Activated T-cell treated with anti-CD3 and anti-CD28 coated beads, Interleukin-2, amount 50 U/mL, for 72 hours (primary cell): ENCODE data around the gene NAV1. TPM values are rescaled to one million over a fixed set of nuclear protein-coding genes. Genes with fewer than 3 reads are reported as not detected.
"Not testable (repeated sequence)": the region's sequence is repeated elsewhere in the genome, so short reads cannot be mapped to it uniquely, and the experiment has no call there.

Source experiments
- ATAC-seq, 2 donors: fragments of 150-1000 bp; cut with Tn5 transposase; replicated peaks in 1 of 2; 2 replicates each; pipeline ENCODE4 v1.10.0; 2021; ENCODE audit warnings: moderate library complexity in 2 of 2, mild to moderate bottlenecking in 1 of 2
- DNase-seq, 2 donors: peaks; one replicate each; pipeline ENCODE4 v3.0.0; 2021 to 2022; ENCODE audit warnings: mixed read lengths in 1 of 2
- H3K27ac Mint-ChIP-seq: one replicate; pipeline ENCODE4 v1.8.0; 2022; ENCODE audit warnings: mild to moderate bottlenecking, moderate library complexity, mixed read lengths
- H3K27me3 Mint-ChIP-seq: one replicate; pipeline ENCODE4 v1.8.0; 2022; ENCODE audit warnings: low read depth, mixed read lengths
- H3K36me3 Mint-ChIP-seq, 2 donors: one replicate each; pipeline ENCODE4 v1.8.0; 2022; ENCODE audit warnings: mixed read lengths in 2 of 2, mild to moderate bottlenecking in 1 of 2; ENCODE audit not compliant: insufficient read depth in 2 of 2
- H3K4me1 Mint-ChIP-seq: one replicate; pipeline ENCODE4 v1.8.0; 2022; ENCODE audit warnings: low read depth, mixed read lengths
- H3K4me3 Mint-ChIP-seq, 2 donors: one replicate each; pipeline ENCODE4 v1.8.0; 2022; ENCODE audit warnings: mild to moderate bottlenecking in 2 of 2, mixed read lengths in 2 of 2, moderate library complexity in 2 of 2
- H3K9me3 Mint-ChIP-seq, 2 donors: one replicate each; pipeline ENCODE4 v1.8.0; 2022; ENCODE audit warnings: mixed read lengths in 2 of 2
- total RNA-seq, 2 donors: library from RNA; stranded (reverse); gene quantifications; one replicate each; pipeline ENCODE4 v1.2.3, GENCODE V29; 2022

NAV1 gene
- total RNA-seq, 2 donors from 2014 or later = 6.2 to 6.3 TPM

- Mint-ChIP-seq H3K9me3 (no peaks in the 10 kb centered on the region), H3K36me3 (peaks cover 0 to 2% of the 10 kb centered on the region in 2 donors), H3K27ac (no peak overlapping the region), H3K4me1 (peaks cover 28% of the 10 kb centered on the region), H3K27me3 (peaks cover 50% of the 10 kb centered on the region), H3K4me3 (no peak overlapping the region)
- ATAC-seq (no peak), DNase-seq (no peak)
Measured at GRCh38 chr1:201537467-201537866, 1.5 kb upstream of the NAV1 start.

GRCh38 chr1:201537891-201538611 is 876 bp upstream of the NAV1 start:
- Mint-ChIP-seq H3K9me3 (no peaks in the 10 kb centered on the region), H3K4me3 (peak overlapping the region; percentile 73 to 80), H3K27ac (no peak overlapping the region), H3K36me3 (peaks cover under 1 to 2% of the 10 kb centered on the region in 2 donors), H3K4me1 (peaks cover 28% of the 10 kb centered on the region), H3K27me3 (peaks cover 56% of the 10 kb centered on the region)
- no peak for DNase-seq
- ATAC-seq = no peak

GRCh38 chr1:201539561-201540431 is 869 bp downstream of the NAV1 start:
- peaks cover 57% of the 10 kb centered on the region for H3K27me3 Mint-ChIP-seq
- peaks cover 24% of the 10 kb centered on the region for H3K4me1 Mint-ChIP-seq
- no peaks in the 10 kb centered on the region for H3K9me3 Mint-ChIP-seq
- peaks cover 2 to 3% of the 10 kb centered on the region in 2 donors for H3K36me3 Mint-ChIP-seq
- H3K4me3 Mint-ChIP-seq = peak overlapping the region; percentile 65 to 66
- ATAC-seq (peak; percentile 14 to 20), DNase-seq (no peak)
- no peak overlapping the region for H3K27ac Mint-ChIP-seq

GRCh38 chr1:201540846-201541735 is 2.2 kb downstream of the NAV1 start:
- DNase-seq (no peak), ATAC-seq (no peak)
- Mint-ChIP-seq H3K36me3 (peaks cover 2 to 3% of the 10 kb centered on the region in 2 donors), H3K4me1 (peaks cover 18% of the 10 kb centered on the region), H3K27ac (no peak overlapping the region), H3K9me3 (no peaks in the 10 kb centered on the region), H3K27me3 (peaks cover 57% of the 10 kb centered on the region), H3K4me3 (no peak overlapping the region)

- Mint-ChIP-seq H3K27ac (no peak overlapping the region), H3K4me1 (peaks cover 18% of the 10 kb centered on the region), H3K27me3 (peaks cover 43% of the 10 kb centered on the region), H3K9me3 (no peaks in the 10 kb centered on the region), H3K36me3 (peaks cover 2 to 3% of the 10 kb centered on the region in 2 donors), H3K4me3 (no peak overlapping the region)
- ATAC-seq = no peak
- DNase-seq = no peak
Measured at GRCh38 chr1:201542309-201543035, 3.5 kb downstream of the NAV1 start.

GRCh38 chr1:201543871-201544642 is 5.1 kb downstream of the NAV1 start:
- peaks cover 8% of the 10 kb centered on the region for H3K4me1 Mint-ChIP-seq
- H3K36me3 Mint-ChIP-seq = peaks cover 0 to 3% of the 10 kb centered on the region in 2 donors
- H3K4me3 Mint-ChIP-seq = no peak overlapping the region
- ATAC-seq (no peak), DNase-seq (no peak)
- no peaks in the 10 kb centered on the region for H3K9me3 Mint-ChIP-seq
- H3K27ac Mint-ChIP-seq = no peak overlapping the region
- peaks cover 32% of the 10 kb centered on the region for H3K27me3 Mint-ChIP-seq

- peaks cover 30% of the 10 kb centered on the region for H3K27me3 Mint-ChIP-seq
- peaks cover 4% of the 10 kb centered on the region for H3K4me1 Mint-ChIP-seq
- DNase-seq = no peak
- H3K27ac Mint-ChIP-seq = no peak overlapping the region
- H3K9me3 Mint-ChIP-seq = no peaks in the 10 kb centered on the region
- no peak overlapping the region for H3K4me3 Mint-ChIP-seq
- no peak for ATAC-seq
- peaks cover 0 to 3% of the 10 kb centered on the region in 2 donors for H3K36me3 Mint-ChIP-seq
Measured at GRCh38 chr1:201544710-201545109, 5.8 kb downstream of the NAV1 start.

- Mint-ChIP-seq H3K4me1 (no peaks in the 10 kb centered on the region), H3K4me3 (no peak overlapping the region), H3K27ac (no peak overlapping the region), H3K27me3 (peaks cover 18% of the 10 kb centered on the region), H3K36me3 (peaks cover 0 to 3% of the 10 kb centered on the region in 2 donors), H3K9me3 (no peaks in the 10 kb centered on the region)
- DNase-seq = peak in 1 of 2 donors; percentile 20
- peak; percentile 47 to 55 for ATAC-seq
Measured at GRCh38 chr1:201545851-201546492, 7.0 kb downstream of the NAV1 start.

- H3K4me1 Mint-ChIP-seq, H3K27ac Mint-ChIP-seq, ATAC-seq, H3K27me3 Mint-ChIP-seq, DNase-seq, H3K36me3 Mint-ChIP-seq, H3K4me3 Mint-ChIP-seq, H3K9me3 Mint-ChIP-seq: not testable (repeated sequence)
Measured at GRCh38 chr1:201549522-201549921, 10.6 kb downstream of the NAV1 start.

- no peaks in the 10 kb centered on the region for H3K36me3 Mint-ChIP-seq
Measured at GRCh38 chr1:201551096-201551495, 12.2 kb downstream of the NAV1 start.

GRCh38 chr1:201551877-201552731 is 13.2 kb downstream of the NAV1 start:
- H3K36me3 Mint-ChIP-seq = no peaks in the 10 kb centered on the region
- ATAC-seq (no peak), DNase-seq (no peak)
- H3K27ac Mint-ChIP-seq = no peak overlapping the region
- H3K4me3 Mint-ChIP-seq = no peak overlapping the region
- H3K27me3 Mint-ChIP-seq = no peaks in the 10 kb centered on the region
- no peaks in the 10 kb centered on the region for H3K9me3 Mint-ChIP-seq
- H3K4me1 Mint-ChIP-seq = peaks cover 6% of the 10 kb centered on the region

More at GRCh38 chr1:201551096-201551495, 12.2 kb downstream of the NAV1 start:
- no peaks in the 10 kb centered on the region for H3K9me3 Mint-ChIP-seq
- no peak for DNase-seq
- H3K4me1 Mint-ChIP-seq = peaks cover 6% of the 10 kb centered on the region
- no peaks in the 10 kb centered on the region for H3K27me3 Mint-ChIP-seq
- ATAC-seq = no peak
- no peak overlapping the region for H3K27ac Mint-ChIP-seq
- H3K4me3 Mint-ChIP-seq = no peak overlapping the region
